CD4-positive, CD25-positive, alpha-beta regulatory T cell (primary cell): ENCODE data around the gene SMIM45. TPM values are rescaled to one million over a fixed set of nuclear protein-coding genes. Genes with fewer than 3 reads are reported as not detected.

ENCODE experiments used
- polyA plus RNA-seq, 4 donors: library from polyadenylated mRNA; unstranded; fragments of 300-500 nt; fragmentation: Illumina TruSeq; gene quantifications; one replicate each; pipeline ENCODE4 v1.2.3, GENCODE V29; 2021
- total RNA-seq: library from RNA; stranded (reverse); gene quantifications from one replicate; pipeline ENCODE4 v1.2.3, GENCODE V29; 2022

The SMIM45 gene

Other genes with a start within 250 kb of the SMIM45 start
- gene CCDC134, start 151.5 kb upstream of the SMIM45 start, total RNA-seq: 21.1 TPM
- gene CCDC134, start 151.5 kb upstream of the SMIM45 start, polyA plus RNA-seq: 1 to 10 TPM; 3.6 to 7.7 (median 5.3) TPM
- gene SREBF2, start 119.0 kb upstream of the SMIM45 start, total RNA-seq: 98.6 TPM
- 10 to 100 TPM; 12.8 to 14.7 (median 13.5) TPM for gene SREBF2, start 119.0 kb upstream of the SMIM45 start, polyA plus RNA-seq
- gene SHISA8, start 37.1 kb upstream of the SMIM45 start, total RNA-seq: 0.27 TPM
- under 1 TPM in 1 of 4 donors, not detected in 3; 0.28 TPM for gene SHISA8, start 37.1 kb upstream of the SMIM45 start, polyA plus RNA-seq
- gene TNFRSF13C, start 25.3 kb upstream of the SMIM45 start, total RNA-seq: 10.1 TPM
- 1 to 10 TPM; 1.2 to 3.6 (median 2.0) TPM for gene TNFRSF13C, start 25.3 kb upstream of the SMIM45 start, polyA plus RNA-seq
- 33.9 TPM for gene CENPM, start 5.0 kb upstream of the SMIM45 start, total RNA-seq
- 10 to 100 TPM; 52.9 to 75.7 (median 65.8) TPM for gene CENPM, start 5.0 kb upstream of the SMIM45 start, polyA plus RNA-seq
- 0.67 TPM for gene SEPTIN3, start 17.3 kb downstream of the SMIM45 start, total RNA-seq
- under 1 TPM in 3 of 4 donors, not detected in 1; 0.11 to 0.49 (median 0.39) TPM for gene SEPTIN3, start 17.3 kb downstream of the SMIM45 start, polyA plus RNA-seq
- 2.9 TPM for gene WBP2NL, start 46.6 kb downstream of the SMIM45 start, total RNA-seq
- gene WBP2NL, start 46.6 kb downstream of the SMIM45 start, polyA plus RNA-seq: 1 to 10 TPM in 1 of 4 donors, under 1 TPM in 3; 0.46 to 1.5 (median 0.62) TPM
- 12.7 TPM for gene NAGA, start 118.7 kb downstream of the SMIM45 start, total RNA-seq
- 10 to 100 TPM; 17.9 to 29.0 (median 26.0) TPM for gene NAGA, start 118.7 kb downstream of the SMIM45 start, polyA plus RNA-seq
- 1.8 TPM for gene PHETA2, start 122.1 kb downstream of the SMIM45 start, total RNA-seq
- 1 to 10 TPM; 1.5 to 2.6 (median 2.1) TPM for gene PHETA2, start 122.1 kb downstream of the SMIM45 start, polyA plus RNA-seq
- 77.0 TPM for gene SMDT1, start 127.5 kb downstream of the SMIM45 start, total RNA-seq
- 100 to 1,000 TPM; 114 to 263 (median 154) TPM for gene SMDT1, start 127.5 kb downstream of the SMIM45 start, polyA plus RNA-seq
- gene NDUFA6, start 138.6 kb downstream of the SMIM45 start, total RNA-seq: 60.2 TPM
- 100 to 1,000 TPM; 143 to 216 (median 165) TPM for gene NDUFA6, start 138.6 kb downstream of the SMIM45 start, polyA plus RNA-seq
- 9.0 TPM for gene CYP2D6, start 178.7 kb downstream of the SMIM45 start, total RNA-seq
- gene CYP2D6, start 178.7 kb downstream of the SMIM45 start, polyA plus RNA-seq: under 1 TPM in 2 of 4 donors, not detected in 2; 0.17 to 0.26 TPM